ENCODE measurements around the gene FOXR1. TPM values are rescaled to one million over a fixed set of nuclear protein-coding genes. Genes with fewer than 3 reads are reported as not detected.

FOXR1 gene
- total RNA-seq, 1 experiment from 2014 or later: not detected

- TF ChIP-seq ZNF425 (CRISPR knock-in tag; conservative IDR thresholded peaks at IDR 0.05) (no peak), MXD4 (CRISPR knock-in tag; IDR thresholded peaks at IDR 0.05; ENCODE audit: borderline replicate concordance) (no peak), FOXP4 (CRISPR knock-in tag; IDR thresholded peaks at IDR 0.05) (no peak)
Measured at GRCh38 chr11:119024430-119025098, 53.0 kb downstream of the FOXR1 start (continued).

GRCh38 chr11:119025099-119025473, 53.5 kb downstream of the FOXR1 start:
- Mint-ChIP-seq H3K4me3 (no peak overlapping the region), H3K4me1 (peaks cover 19% of the 10 kb centered on the region), H3K36me3 (peaks cover 56% of the 10 kb centered on the region), H3K27me3 (ENCODE audit: low read depth) (no peaks in the 10 kb centered on the region), H3K27ac (0 out of 2 replicates have a peak overlapping the region, but pooled peaks have one; percentile 70), H3K9me3 (no peaks in the 10 kb centered on the region)
- ATAC-seq (peak; percentile 22), DNase-seq (ENCODE audit: low spot score) (no peak)
- CTCF ChIA-PET: interaction anchor here (0.5 kb wide), 1 partner anchor 11 kb away, joined by 6 read pairs; no protein-coding TSS in a partner anchor
- POLR2A ChIA-PET: no interaction called here
- no peak for TF ChIP-seq JAZF1 (CRISPR knock-in tag; IDR thresholded peaks at IDR 0.05)
- no peak for TF ChIP-seq ZBTB21 (CRISPR knock-in tag; IDR thresholded peaks at IDR 0.05; ENCODE audit: borderline replicate concordance)
- no peak for TF ChIP-seq GRHL2 (CRISPR knock-in tag; IDR thresholded peaks at IDR 0.05; ENCODE audit: insufficient replicate concordance, severe bottlenecking)
- TF ChIP-seq TCF7 (CRISPR knock-in tag; IDR thresholded peaks at IDR 0.05; ENCODE audit: low read depth): no peak
- no peak for TF ChIP-seq ETV6 (CRISPR knock-in tag; IDR thresholded peaks at IDR 0.05)
- TF ChIP-seq ARID4B (CRISPR knock-in tag; IDR thresholded peaks at IDR 0.05; ENCODE audit: borderline replicate concordance): no peak
- TF ChIP-seq ZNF219 (CRISPR knock-in tag; IDR thresholded peaks at IDR 0.05; ENCODE audit: borderline replicate concordance): no peak
- no peak for TF ChIP-seq EMX1 (CRISPR knock-in tag; IDR thresholded peaks at IDR 0.05)
- TF ChIP-seq FOXP1 (CRISPR knock-in tag; IDR thresholded peaks at IDR 0.05; ENCODE audit: borderline replicate concordance): no peak
- TF ChIP-seq SMAD4 (CRISPR knock-in tag; IDR thresholded peaks at IDR 0.05): no peak
- no peak for TF ChIP-seq ZMAT4 (CRISPR knock-in tag; IDR thresholded peaks at IDR 0.05)
- no peak for TF ChIP-seq SP1 (CRISPR knock-in tag; conservative IDR thresholded peaks at IDR 0.05)
- no peak for TF ChIP-seq IRF1 (CRISPR knock-in tag; IDR thresholded peaks at IDR 0.05)
- TF ChIP-seq ZNF317 (CRISPR knock-in tag; IDR thresholded peaks at IDR 0.05; ENCODE audit: borderline replicate concordance, low read depth): no peak
- no peak for TF ChIP-seq ZNF263 (CRISPR knock-in tag; IDR thresholded peaks at IDR 0.05; ENCODE audit: low read depth)
- no peak for TF ChIP-seq CTCF (IDR thresholded peaks at IDR 0.05)

Measured in WTC11 (cell line).